HepG2 (cell line): ENCODE results near the gene CCM2L. TPM values are rescaled to one million over a fixed set of nuclear protein-coding genes. Genes with fewer than 3 reads are reported as not detected.
A peak's percentile ranks its signal among the peaks of the same experiment; 100 is the strongest.

Experiments
- CREBL2 ChIP-seq: sonication (generic); formaldehyde crosslinking; IDR thresholded peaks from 2 replicates; pipeline ENCODE4 v1.8.1; 2023; ENCODE audit warnings: missing genetic modification reagents, mild to moderate bottlenecking, borderline replicate concordance
- GABPB1 ChIP-seq: IDR thresholded peaks from 2 replicates; pipeline ENCODE4 v1.6.1; 2016; ENCODE audit warnings: mild to moderate bottlenecking, missing genetic modification reagents, moderate library complexity, missing compliant biosample characterization
- HOXA5 ChIP-seq: sonication (generic); formaldehyde crosslinking; IDR thresholded peaks from 2 replicates; pipeline ENCODE4 v1.4.0; 2020; ENCODE audit warnings: missing genetic modification reagents
- KLF12 ChIP-seq: sonication (generic); formaldehyde crosslinking; IDR thresholded peaks from 2 replicates; pipeline ENCODE4 v1.4.0; 2020; ENCODE audit warnings: missing genetic modification reagents, borderline replicate concordance
- MAFK ChIP-seq, 2 experiments: IDR thresholded peaks in 1 of 2; conservative IDR thresholded peaks in 1 of 2; 2 replicates each; pipeline ENCODE4 v1.6.1; 2011; ENCODE audit warnings: improper control_type of control experiment in 2 of 2, low read length in 2 of 2
- MAX ChIP-seq: IDR thresholded peaks from 2 replicates; pipeline ENCODE4 v1.6.1; 2012; ENCODE audit warnings: inconsistent platforms
- MYNN ChIP-seq: sonication (generic); formaldehyde crosslinking; IDR thresholded peaks from 2 replicates; pipeline ENCODE4 v1.4.0; 2020; ENCODE audit warnings: mild to moderate bottlenecking, low read depth, missing genetic modification reagents
- PHF21A ChIP-seq: sonication (generic); formaldehyde crosslinking; IDR thresholded peaks from 2 replicates; pipeline ENCODE4 v1.5.0; 2020; ENCODE audit warnings: mild to moderate bottlenecking, missing genetic modification reagents
- SKI ChIP-seq: fragments of 450-650 bp; IDR thresholded peaks from one replicate; pipeline ENCODE4 v1.6.1; 2018; ENCODE audit warnings: mild to moderate bottlenecking; ENCODE audit not compliant: partially characterized antibody
- TEAD3 ChIP-seq: optimal IDR thresholded peaks from 2 replicates; pipeline ENCODE3; 2016; ENCODE audit warnings: borderline replicate concordance
- THRA ChIP-seq: sonication (generic); formaldehyde crosslinking; IDR thresholded peaks from 2 replicates; pipeline ENCODE4 v1.4.0; 2020; ENCODE audit warnings: missing genetic modification reagents, borderline replicate concordance
- UBTF ChIP-seq: sonication (generic); formaldehyde crosslinking; IDR thresholded peaks from 2 replicates; pipeline ENCODE4 v1.4.0; 2020; ENCODE audit warnings: mild to moderate bottlenecking, missing genetic modification reagents
- ZBTB7B ChIP-seq: sonication (generic); formaldehyde crosslinking; IDR thresholded peaks from 2 replicates; pipeline ENCODE4 v1.4.0; 2020; ENCODE audit warnings: missing genetic modification reagents
- ZNF362 ChIP-seq: sonication (generic); formaldehyde crosslinking; IDR thresholded peaks from 2 replicates; pipeline ENCODE4 v1.4.0; 2020; ENCODE audit warnings: missing genetic modification reagents, mild to moderate bottlenecking, borderline replicate concordance
- ZNF501 ChIP-seq: sonication (generic); formaldehyde crosslinking; IDR thresholded peaks from 2 replicates; pipeline ENCODE4 v1.5.1; 2020; ENCODE audit warnings: mild to moderate bottlenecking, moderate library complexity, missing genetic modification reagents
- ZNF570 ChIP-seq: sonication (generic); formaldehyde crosslinking; IDR thresholded peaks from 2 replicates; pipeline ENCODE4 v1.4.0; 2020; ENCODE audit warnings: mild to moderate bottlenecking, missing genetic modification reagents, borderline replicate concordance
- ZNF616 ChIP-seq: sonication (generic); formaldehyde crosslinking; IDR thresholded peaks from 2 replicates; pipeline ENCODE4 v1.5.0; 2020; ENCODE audit warnings: low read depth, mild to moderate bottlenecking, missing genetic modification reagents
- ZNF660 ChIP-seq: sonication (generic); formaldehyde crosslinking; IDR thresholded peaks from 2 replicates; pipeline ENCODE4 v1.5.1; 2020; ENCODE audit warnings: mild to moderate bottlenecking, low read depth, missing genetic modification reagents, borderline replicate concordance
- polyA plus RNA-seq, 8 experiments: library from polyadenylated mRNA; depleted of rRNA in 3 of 8; stranded (reverse) in 7 of 8; unstranded in 1 of 8; fragments of >200 nt; fragmentation: Illumina TruSeq in 4 of 8; extraction: Trizol in 4 of 8; gene quantifications; 2 replicates each; pipeline versions ENCODE4 v1.2.1 to v1.2.3, GENCODE V29; 2011 to 2016; ENCODE audit warnings: low read depth in 4 of 8, missing spikeins in 1 of 8, mixed read lengths in 1 of 8; ENCODE audit not compliant: insufficient read depth in 1 of 8
- total RNA-seq, 5 experiments: library from RNA; depleted of rRNA; stranded (reverse); fragments of >200 nt; fragmentation: Illumina TruSeq; extraction: Trizol; gene quantifications; 2 replicates each; pipeline ENCODE4 v1.2.3, GENCODE V29; 2016; ENCODE audit warnings: low read depth in 1 of 5
- TF ChIP-seq, protein P1 (sequence below): sonication (generic); formaldehyde crosslinking; IDR thresholded peaks from 2 replicates; pipeline ENCODE4 v1.4.0; 2020; ENCODE audit warnings: low read depth, mild to moderate bottlenecking, missing genetic modification reagents
- TF ChIP-seq, protein P2 (sequence below): sonication (generic); formaldehyde crosslinking; IDR thresholded peaks from 2 replicates; pipeline ENCODE4 v1.5.1; 2020; ENCODE audit warnings: missing genetic modification reagents, mild to moderate bottlenecking, borderline replicate concordance

The CCM2L gene
- total and polyA plus RNA-seq, 2 of the 13 experiments (the other 11 are each of a cell fraction or from before 2014, with no cell fraction given), result 0.15 TPM; not detected in 1

- TF ChIP-seq ZNF660 (CRISPR knock-in tag) (no peak), ZNF570 (no peak), ZNF501 (CRISPR knock-in tag) (peak; percentile 78; the same call in 1 of the 2 replicates), MAFK (conservative IDR thresholded peaks at IDR 0.05 in 1 of 2, IDR thresholded peaks at IDR 0.05 in 1 of 2; ENCODE audit: low read length in 2 of 2) (no peak), ZNF616 (CRISPR knock-in tag) (no peak; the same call in 1 of the 2 replicates), KLF12 (CRISPR knock-in tag) (peak; percentile 92), PHF21A (CRISPR knock-in tag) (peak; percentile 98), MYNN (no peak), HOXA5 (CRISPR knock-in tag) (peak; percentile 90), TEAD3 (CRISPR knock-in tag) (peak; percentile 57), MAX (peak; percentile 39; the same call in 1 of the 2 replicates), THRA (CRISPR knock-in tag) (no peak; the same call in 1 of the 2 replicates), ZBTB7B (CRISPR knock-in tag) (peak; percentile 98), UBTF (CRISPR knock-in tag) (peak; percentile 99), GABPB1 (peak; percentile 65; the same call in 1 of the 2 replicates), CREBL2 (CRISPR knock-in tag) (peak; percentile 63; the same call in 1 of the 2 replicates), SKI (peak; percentile 10), ZNF362 (CRISPR knock-in tag) (no peak)
- TF ChIP-seq, protein P1, sequence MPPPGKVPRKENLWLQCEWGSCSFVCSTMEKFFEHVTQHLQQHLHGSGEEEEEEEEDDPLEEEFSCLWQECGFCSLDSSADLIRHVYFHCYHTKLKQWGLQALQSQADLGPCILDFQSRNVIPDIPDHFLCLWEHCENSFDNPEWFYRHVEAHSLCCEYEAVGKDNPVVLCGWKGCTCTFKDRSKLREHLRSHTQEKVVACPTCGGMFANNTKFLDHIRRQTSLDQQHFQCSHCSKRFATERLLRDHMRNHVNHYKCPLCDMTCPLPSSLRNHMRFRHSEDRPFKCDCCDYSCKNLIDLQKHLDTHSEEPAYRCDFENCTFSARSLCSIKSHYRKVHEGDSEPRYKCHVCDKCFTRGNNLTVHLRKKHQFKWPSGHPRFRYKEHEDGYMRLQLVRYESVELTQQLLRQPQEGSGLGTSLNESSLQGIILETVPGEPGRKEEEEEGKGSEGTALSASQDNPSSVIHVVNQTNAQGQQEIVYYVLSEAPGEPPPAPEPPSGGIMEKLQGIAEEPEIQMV (CRISPR knock-in tag), result peak; percentile 67; the same call in 1 of the 2 replicates
- TF ChIP-seq, protein P2, sequence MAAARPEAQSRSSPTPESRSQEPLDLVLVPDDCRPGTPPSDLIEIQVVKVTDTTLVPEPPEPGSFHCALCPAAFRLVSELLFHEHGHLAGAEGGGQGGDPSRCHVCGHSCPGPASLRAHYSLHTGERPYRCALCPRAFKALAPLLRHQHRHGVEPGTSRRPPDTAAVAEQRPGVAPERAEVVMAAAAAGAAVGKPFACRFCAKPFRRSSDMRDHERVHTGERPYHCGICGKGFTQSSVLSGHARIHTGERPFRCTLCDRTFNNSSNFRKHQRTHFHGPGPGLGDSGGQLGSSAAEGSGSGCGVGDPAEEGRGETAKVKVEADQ (CRISPR knock-in tag), result 0 out of 2 replicates have a peak, but pooled peaks have one; percentile 55
These were observed 21.0 kb downstream of the CCM2L start (continued) for GRCh38 chr20:32031007-32031958.
